ENCODE measurements around the gene EIPR1.

DNA sequence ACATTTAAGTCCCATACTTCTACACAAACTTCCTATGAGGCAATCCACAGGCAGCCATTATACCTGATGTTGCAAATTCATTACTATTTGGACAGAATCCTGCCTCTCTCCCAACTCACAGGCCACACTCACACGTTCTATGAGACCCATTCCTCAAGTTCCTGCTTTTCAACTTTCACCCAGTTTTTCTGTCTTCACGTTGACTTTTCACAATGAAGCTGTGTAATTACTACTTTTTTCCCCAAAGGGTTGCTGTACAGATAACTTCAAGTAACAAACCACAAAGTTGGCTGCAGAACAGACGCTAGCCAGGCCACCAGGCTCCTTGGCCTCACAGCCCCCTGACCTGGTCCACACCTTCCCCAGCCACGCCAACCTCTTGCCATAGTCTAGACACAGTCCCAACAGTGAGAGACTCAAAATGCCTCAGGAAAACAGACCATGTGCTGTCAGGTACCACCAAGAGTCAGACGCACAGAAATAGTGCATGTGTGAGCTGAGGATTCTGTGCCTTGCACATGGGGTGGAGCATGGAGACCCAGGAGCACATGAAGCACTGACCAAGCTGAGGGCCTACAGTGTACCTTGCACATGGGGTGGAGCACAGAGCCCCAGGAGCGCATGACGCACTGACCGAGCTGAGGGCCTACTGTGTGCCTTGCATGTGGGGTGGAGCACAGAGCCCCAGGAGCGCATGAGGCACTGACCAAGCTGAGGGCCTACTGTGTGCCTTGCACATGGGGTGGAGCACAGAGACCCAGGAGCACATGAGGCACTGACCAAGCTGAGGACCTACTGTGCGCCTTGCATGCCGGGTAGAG, 61.0 kb downstream of the EIPR1 start:
- TF ChIP-seq, protein P1, sequence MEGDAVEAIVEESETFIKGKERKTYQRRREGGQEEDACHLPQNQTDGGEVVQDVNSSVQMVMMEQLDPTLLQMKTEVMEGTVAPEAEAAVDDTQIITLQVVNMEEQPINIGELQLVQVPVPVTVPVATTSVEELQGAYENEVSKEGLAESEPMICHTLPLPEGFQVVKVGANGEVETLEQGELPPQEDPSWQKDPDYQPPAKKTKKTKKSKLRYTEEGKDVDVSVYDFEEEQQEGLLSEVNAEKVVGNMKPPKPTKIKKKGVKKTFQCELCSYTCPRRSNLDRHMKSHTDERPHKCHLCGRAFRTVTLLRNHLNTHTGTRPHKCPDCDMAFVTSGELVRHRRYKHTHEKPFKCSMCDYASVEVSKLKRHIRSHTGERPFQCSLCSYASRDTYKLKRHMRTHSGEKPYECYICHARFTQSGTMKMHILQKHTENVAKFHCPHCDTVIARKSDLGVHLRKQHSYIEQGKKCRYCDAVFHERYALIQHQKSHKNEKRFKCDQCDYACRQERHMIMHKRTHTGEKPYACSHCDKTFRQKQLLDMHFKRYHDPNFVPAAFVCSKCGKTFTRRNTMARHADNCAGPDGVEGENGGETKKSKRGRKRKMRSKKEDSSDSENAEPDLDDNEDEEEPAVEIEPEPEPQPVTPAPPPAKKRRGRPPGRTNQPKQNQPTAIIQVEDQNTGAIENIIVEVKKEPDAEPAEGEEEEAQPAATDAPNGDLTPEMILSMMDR (conservative IDR thresholded peaks at IDR 0.05 in 1 of 2, IDR thresholded peaks at IDR 0.05 in 1 of 2; ENCODE audit: extremely low read depth in 1 of 2, insufficient read depth in 1 of 2, low read depth in 1 of 2, low read length in 2 of 2) = no peak
- no peak for TF ChIP-seq EZH2 (IDR thresholded peaks at IDR 0.05; ENCODE audit: borderline replicate concordance, low read length)

Measured in mammary epithelial cell (primary cell).